Fibroblast of lung (primary cell): Measurements from ENCODE around the gene NLGN4X.

ENCODE experiments used
- EZH2 ChIP-seq: IDR thresholded peaks from 2 replicates; pipeline ENCODE4 v1.5.1; 2012; ENCODE audit warnings: low read length, control low read depth, mild to moderate bottlenecking; ENCODE audit errors: missing control alignments
- TF ChIP-seq, protein P1 (sequence below), 2 donors: IDR thresholded peaks in 1 of 2; conservative IDR thresholded peaks in 1 of 2; 1 replicate in 1 of 2; 2 replicates in 1 of 2; pipeline ENCODE4 v1.5.1; 2011 to 2012; ENCODE audit warnings: low read length in 2 of 2, control low read depth in 1 of 2, inconsistent platforms in 1 of 2, low read depth in 1 of 2, mild to moderate bottlenecking in 1 of 2

- TF ChIP-seq, protein P1, sequence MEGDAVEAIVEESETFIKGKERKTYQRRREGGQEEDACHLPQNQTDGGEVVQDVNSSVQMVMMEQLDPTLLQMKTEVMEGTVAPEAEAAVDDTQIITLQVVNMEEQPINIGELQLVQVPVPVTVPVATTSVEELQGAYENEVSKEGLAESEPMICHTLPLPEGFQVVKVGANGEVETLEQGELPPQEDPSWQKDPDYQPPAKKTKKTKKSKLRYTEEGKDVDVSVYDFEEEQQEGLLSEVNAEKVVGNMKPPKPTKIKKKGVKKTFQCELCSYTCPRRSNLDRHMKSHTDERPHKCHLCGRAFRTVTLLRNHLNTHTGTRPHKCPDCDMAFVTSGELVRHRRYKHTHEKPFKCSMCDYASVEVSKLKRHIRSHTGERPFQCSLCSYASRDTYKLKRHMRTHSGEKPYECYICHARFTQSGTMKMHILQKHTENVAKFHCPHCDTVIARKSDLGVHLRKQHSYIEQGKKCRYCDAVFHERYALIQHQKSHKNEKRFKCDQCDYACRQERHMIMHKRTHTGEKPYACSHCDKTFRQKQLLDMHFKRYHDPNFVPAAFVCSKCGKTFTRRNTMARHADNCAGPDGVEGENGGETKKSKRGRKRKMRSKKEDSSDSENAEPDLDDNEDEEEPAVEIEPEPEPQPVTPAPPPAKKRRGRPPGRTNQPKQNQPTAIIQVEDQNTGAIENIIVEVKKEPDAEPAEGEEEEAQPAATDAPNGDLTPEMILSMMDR (conservative IDR thresholded peaks at IDR 0.05 in 1 of 2, IDR thresholded peaks at IDR 0.05 in 1 of 2; ENCODE audit: low read depth in 1 of 2, low read length in 2 of 2), result no peak
- TF ChIP-seq EZH2, result no peak
Measured at GRCh38 chrX:6244666-6245065, 16.0 kb upstream of the NLGN4X start.
